Mononuclear cell (primary cell): Measurements from ENCODE around the gene FLII. TPM values are rescaled to one million over a fixed set of nuclear protein-coding genes. Genes with fewer than 3 reads are reported as not detected.
"Not testable (repeated sequence)": the region's sequence is repeated elsewhere in the genome, so short reads cannot be mapped to it uniquely, and the experiment has no call there.

Source experiments
- H3K27me3 ChIP-seq: 2 replicates; pipeline ENCODE4 v1.6.0; 2011; ENCODE audit warnings: low read length, control low read depth; ENCODE audit not compliant: insufficient read depth
- H3K4me1 ChIP-seq: 2 replicates; pipeline ENCODE4 v1.5.1; 2011; ENCODE audit warnings: mild to moderate bottlenecking, low read length, control low read depth; ENCODE audit not compliant: insufficient read depth
- H3K4me3 ChIP-seq: 2 replicates; pipeline ENCODE4 v1.5.1; 2011; ENCODE audit warnings: mild to moderate bottlenecking, low read length, moderate library complexity
- H3K9me3 ChIP-seq: 2 replicates; pipeline ENCODE4 v1.5.1; 2011; ENCODE audit warnings: low read depth, mild to moderate bottlenecking, control low read depth, low read length
- total RNA-seq: library from RNA; depleted of rRNA; stranded (reverse); fragments of >200 nt; gene quantifications from one replicate; pipeline ENCODE4 v1.2.3, GENCODE V29; 2012

FLII gene
- total RNA-seq, 1 donor: 122 TPM

GRCh38 chr17:18225121-18225641, 33.4 kb downstream of the FLII start, which contains the start of gene LLGL1:
Gene LLGL1, plus strand, starts transcription at chr17:18225635. Its CDS starts 48 bp downstream, at chr17:18225683.
- H3K27me3 ChIP-seq: no peaks in the 10 kb centered on the region
- no peaks in the 10 kb centered on the region for H3K9me3 ChIP-seq
- H3K4me3 ChIP-seq: peak within 1 kb of the TSS; percentile 53
- H3K4me1 ChIP-seq: peaks cover 18% of the 10 kb centered on the region

GRCh38 chr17:18224387-18225120, 34.0 kb downstream of the FLII start:
- H3K9me3 ChIP-seq: no peaks in the 10 kb centered on the region
- no peak overlapping the region for H3K4me3 ChIP-seq
- no peaks in the 10 kb centered on the region for H3K27me3 ChIP-seq
- peaks cover 18% of the 10 kb centered on the region for H3K4me1 ChIP-seq

DNA sequence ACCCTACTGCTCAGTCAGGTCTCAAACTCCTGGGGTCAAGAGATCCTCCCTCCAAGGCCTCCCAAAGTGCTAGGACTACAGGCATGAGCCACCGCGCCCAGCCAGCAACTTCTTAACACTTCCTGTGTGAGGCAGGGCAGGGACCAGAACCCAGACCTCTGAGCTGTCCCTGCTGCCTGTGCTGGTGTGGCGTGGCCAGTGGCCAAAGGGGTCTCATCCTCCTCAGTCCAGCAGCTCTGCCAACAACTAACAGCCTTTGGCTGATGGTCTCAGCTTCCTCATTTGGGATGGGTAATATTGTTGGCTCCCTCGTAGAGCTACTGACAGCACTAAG, 34.5 kb downstream of the FLII start:
- no peaks in the 10 kb centered on the region for H3K27me3 ChIP-seq
- H3K4me1 ChIP-seq: peaks cover 18% of the 10 kb centered on the region
- H3K4me3 ChIP-seq: no peak overlapping the region
- no peaks in the 10 kb centered on the region for H3K9me3 ChIP-seq

GRCh38 chr17:18218756-18219415, 39.7 kb downstream of the FLII start:
- no peaks in the 10 kb centered on the region for H3K9me3 ChIP-seq
- no peaks in the 10 kb centered on the region for H3K27me3 ChIP-seq
- H3K4me1 ChIP-seq: no peaks in the 10 kb centered on the region
- H3K4me3 ChIP-seq: no peak overlapping the region

GRCh38 chr17:18217412-18218015, 41.0 kb downstream of the FLII start:
- Histone ChIP-seq H3K4me1 (no peaks in the 10 kb centered on the region), H3K4me3 (no peak overlapping the region), H3K9me3 (no peaks in the 10 kb centered on the region), H3K27me3 (no peaks in the 10 kb centered on the region)

DNA sequence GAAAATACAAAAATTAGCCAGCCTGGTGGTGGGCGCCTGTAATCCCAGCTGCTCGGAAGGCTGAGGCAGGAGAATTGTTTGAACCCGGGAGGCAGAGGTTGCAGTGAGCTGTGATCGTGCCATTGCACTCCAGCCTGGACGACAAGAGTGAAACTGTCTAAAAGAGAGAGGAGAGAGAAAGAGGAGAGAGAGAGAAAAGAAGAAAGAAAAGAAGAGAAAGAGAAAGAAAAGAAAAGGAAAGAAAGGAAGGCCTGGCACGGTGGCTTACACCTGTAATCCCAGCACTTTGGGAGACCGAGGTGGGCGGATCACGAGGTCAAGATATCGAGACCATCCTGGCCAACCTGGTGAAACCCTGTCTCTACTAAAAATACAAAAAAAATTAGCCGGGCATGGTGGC, 41.6 kb downstream of the FLII start:
- H3K4me3 ChIP-seq, H3K9me3 ChIP-seq, H3K4me1 ChIP-seq, H3K27me3 ChIP-seq: not testable (repeated sequence)

DNA sequence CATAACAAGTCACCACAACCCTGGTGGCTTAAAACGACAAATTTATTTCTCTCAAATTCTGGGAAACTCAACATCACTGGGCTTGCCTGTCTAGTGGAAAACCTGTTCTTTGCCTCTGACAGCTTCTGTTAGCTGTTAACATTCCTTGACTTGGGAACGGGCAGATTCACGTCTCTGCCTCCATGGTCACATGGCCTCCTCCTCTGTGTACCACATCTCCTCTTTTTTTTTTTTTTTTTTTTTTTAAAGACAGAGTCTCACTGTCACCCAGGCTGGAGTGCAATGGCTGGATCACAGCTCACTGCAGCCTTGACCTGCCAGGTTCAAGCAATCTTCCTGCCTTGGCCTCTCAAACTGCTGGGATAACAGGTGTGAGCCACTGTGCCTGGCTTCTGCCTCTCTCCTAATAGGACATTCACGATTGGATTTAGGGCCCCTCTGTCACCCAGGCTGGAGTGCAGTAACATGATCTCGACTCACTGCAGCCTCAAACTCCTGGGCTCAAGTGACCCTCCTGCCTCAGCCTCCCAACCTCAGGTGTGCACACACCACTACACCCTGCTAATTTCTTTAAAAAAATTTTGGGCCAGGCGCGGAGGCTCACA, 44.8 kb downstream of the FLII start:
- Histone ChIP-seq H3K4me3 (no peak overlapping the region), H3K9me3 (no peaks in the 10 kb centered on the region), H3K27me3 (no peaks in the 10 kb centered on the region), H3K4me1 (no peaks in the 10 kb centered on the region)

GRCh38 chr17:18208092-18208491, 50.4 kb downstream of the FLII start:
- Histone ChIP-seq H3K4me3 (no peak overlapping the region), H3K27me3 (no peaks in the 10 kb centered on the region), H3K4me1 (no peaks in the 10 kb centered on the region), H3K9me3 (no peaks in the 10 kb centered on the region)

GRCh38 chr17:18206962-18207361, 51.6 kb downstream of the FLII start:
- H3K4me3 ChIP-seq: no peak overlapping the region
- H3K27me3 ChIP-seq: no peaks in the 10 kb centered on the region
- no peaks in the 10 kb centered on the region for H3K4me1 ChIP-seq
- no peaks in the 10 kb centered on the region for H3K9me3 ChIP-seq

GRCh38 chr17:18205861-18206260, 52.7 kb downstream of the FLII start:
- Histone ChIP-seq H3K9me3 (no peaks in the 10 kb centered on the region), H3K4me3 (no peak overlapping the region), H3K4me1 (no peaks in the 10 kb centered on the region), H3K27me3 (no peaks in the 10 kb centered on the region)

DNA sequence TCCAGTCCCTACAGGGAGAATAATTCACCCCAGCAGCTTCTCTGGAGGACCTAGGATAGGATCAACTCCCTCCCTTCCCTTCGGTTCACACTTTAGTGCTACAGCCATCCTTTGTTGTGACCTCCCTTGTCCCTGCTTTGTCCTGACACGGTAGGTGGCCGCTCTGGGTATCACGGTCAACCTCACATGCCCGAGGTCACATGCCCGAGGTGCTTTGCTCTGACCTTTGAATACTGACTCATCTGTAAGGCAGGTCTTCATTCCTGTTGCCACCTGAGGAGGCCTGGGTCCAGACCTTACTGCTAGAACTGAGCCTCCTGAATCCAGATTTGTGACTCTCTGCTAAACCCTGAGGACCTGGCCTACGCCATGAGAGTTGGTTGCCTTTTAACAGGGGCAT, 55.2 kb downstream of the FLII start:
- Histone ChIP-seq H3K4me3 (no peak overlapping the region), H3K4me1 (no peaks in the 10 kb centered on the region), H3K9me3 (no peaks in the 10 kb centered on the region), H3K27me3 (no peaks in the 10 kb centered on the region)

DNA sequence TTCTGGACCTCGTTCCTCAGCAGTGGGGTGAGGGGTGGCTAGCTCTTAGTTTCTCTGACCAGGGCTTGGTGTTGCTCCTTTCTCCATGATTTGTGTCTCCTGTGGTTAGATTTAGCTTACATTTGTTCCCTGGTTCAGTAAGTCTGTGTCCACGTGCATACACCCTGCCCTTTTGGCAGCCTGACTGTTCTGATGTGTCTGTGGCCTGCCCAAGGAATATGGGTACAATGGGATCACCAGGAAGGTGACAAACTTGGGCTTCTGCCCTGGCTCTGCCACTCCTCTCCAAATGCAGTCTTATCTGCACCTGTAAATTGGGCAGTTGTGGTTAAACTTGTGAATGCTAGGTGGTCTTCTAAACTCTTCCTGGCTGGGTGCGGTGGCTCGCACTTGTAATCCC, 57.4 kb downstream of the FLII start:
- Histone ChIP-seq H3K27me3 (no peaks in the 10 kb centered on the region), H3K4me1 (no peaks in the 10 kb centered on the region), H3K9me3 (no peaks in the 10 kb centered on the region), H3K4me3 (no peak overlapping the region)

GRCh38 chr17:18198530-18198929, 60.0 kb downstream of the FLII start:
- no peak overlapping the region for H3K4me3 ChIP-seq
- no peaks in the 10 kb centered on the region for H3K27me3 ChIP-seq
- H3K9me3 ChIP-seq: no peaks in the 10 kb centered on the region
- no peaks in the 10 kb centered on the region for H3K4me1 ChIP-seq

DNA sequence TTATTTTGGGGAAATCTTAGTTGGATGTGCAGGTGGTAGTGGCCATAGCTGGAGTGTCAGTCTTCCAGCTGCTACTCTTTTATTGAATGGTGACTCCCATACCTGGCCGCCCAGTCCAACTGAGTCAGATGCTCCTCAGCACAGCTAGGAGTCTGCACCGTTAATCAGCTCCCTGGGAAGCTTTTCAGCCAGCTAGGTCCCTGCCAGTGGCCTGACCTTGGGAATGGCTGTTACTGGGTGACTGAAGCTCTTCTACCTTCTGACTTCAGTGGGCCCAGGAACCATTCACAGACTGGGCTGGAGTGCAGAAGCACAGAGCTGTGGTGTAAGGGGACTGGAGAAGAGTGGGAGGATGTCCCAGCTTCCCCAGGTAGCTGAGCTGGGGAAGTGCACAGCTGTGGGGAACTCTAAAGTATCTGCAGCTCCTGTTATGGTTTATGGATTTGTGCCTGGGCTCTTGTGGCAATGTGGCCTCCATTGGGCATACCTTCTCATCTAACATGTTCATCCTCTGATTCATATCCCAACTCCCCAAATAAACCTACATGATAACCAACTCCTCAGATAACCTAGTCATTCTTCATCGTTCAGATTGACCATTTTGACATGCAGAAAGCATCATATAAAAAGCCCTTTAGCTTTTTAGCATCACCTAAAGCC, 60.9 kb downstream of the FLII start:
- Histone ChIP-seq H3K4me3 (no peak overlapping the region), H3K27me3 (no peaks in the 10 kb centered on the region), H3K9me3 (no peaks in the 10 kb centered on the region), H3K4me1 (no peaks in the 10 kb centered on the region)

DNA sequence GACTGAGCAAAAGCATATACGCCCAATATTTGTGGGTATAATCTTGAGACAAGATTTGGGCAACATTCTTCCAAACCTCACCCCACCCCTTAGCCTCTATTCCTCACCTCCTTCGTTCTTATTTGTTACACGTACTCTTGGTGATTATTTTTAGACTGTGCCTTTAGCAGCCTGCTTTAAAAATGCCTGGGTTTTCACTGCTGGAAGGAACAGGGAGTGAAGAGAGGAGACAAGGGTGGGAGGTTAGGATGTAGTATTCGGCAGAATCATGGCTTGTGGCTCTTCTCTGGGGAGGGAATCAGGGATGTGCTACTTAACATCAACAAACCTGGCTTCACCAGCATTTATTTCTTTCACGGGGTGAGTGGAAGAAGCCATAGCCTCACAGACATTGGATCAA, 63.3 kb downstream of the FLII start:
- Histone ChIP-seq H3K9me3 (no peaks in the 10 kb centered on the region), H3K4me1 (peaks cover 19% of the 10 kb centered on the region), H3K27me3 (no peaks in the 10 kb centered on the region), H3K4me3 (no peak overlapping the region)
